Activated CD8-positive, alpha-beta memory T cell treated with anti-CD3 and anti-CD28 coated beads, Interleukin-2, amount 50 U/mL, for 1 hour (primary cell): ENCODE measurements around the gene DUSP19.
A peak's percentile ranks its signal among the peaks of the same experiment; 100 is the strongest.

Source experiments
- DNase-seq: peaks from one replicate; pipeline ENCODE4 v3.0.0-alpha.2; 2020; ENCODE audit errors: extremely low read depth

DUSP19 gene

GRCh38 chr2:183068561-183068960 is 10.0 kb upstream of the DUSP19 start:
- no peak for DNase-seq

DNA sequence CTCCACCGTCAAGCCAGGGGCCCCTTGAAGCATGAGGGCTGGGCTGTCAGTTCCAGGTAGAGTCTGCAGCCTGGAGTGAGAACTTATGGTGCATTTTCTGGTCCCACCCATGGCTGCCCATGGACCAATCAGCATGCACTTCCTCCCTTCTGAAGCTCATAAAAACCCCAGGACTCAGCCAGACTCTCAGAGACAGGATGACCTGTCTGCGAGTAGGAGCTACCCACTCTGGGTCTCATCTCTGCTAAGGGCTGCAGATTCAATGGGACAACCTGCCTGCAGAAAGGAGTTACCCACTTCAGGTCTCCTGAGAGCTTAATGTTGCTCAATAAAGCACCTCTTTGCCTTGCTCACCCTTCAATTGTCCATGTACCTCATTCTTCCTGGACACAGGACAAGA is 9.4 kb upstream of the DUSP19 start:
- no peak for DNase-seq

GRCh38 chr2:183070942-183071844 is 7.4 kb upstream of the DUSP19 start:
- DNase-seq: no peak

DNA sequence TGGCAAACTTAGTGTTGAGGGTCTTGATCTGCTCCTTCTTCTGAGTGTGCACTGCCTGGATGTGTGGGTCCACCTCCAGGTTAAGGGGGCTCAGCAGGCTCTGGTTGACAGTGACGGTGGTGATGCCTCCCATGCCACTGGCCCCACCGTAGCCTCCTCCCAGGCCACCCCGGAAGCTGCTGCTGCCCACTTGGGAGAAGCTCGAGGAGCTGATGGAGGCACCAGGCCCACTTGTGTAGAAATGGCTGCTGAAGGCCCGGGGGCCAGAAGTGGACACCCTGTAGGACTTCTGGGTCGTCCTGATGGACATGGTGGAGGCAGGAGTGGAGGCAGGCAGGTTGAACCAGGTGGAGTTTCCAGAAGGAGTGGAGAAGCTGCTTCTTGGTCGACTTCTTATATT is 6.4 kb upstream of the DUSP19 start:
- no peak for DNase-seq

DNA sequence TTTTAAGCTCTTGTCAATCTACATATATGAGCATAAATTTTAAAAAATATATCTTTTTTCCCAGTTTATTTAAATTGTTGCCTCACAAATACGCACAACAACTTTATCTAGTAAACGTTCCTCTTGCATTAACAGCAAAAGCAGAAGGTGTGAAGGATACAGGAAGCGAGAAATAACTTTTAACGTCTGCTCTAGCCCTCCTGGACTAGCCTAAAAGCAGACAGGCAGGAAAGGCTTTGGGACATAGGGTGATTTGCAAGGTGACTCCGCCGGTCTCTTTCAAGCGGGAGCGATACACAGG is 434 bp upstream of the DUSP19 start:
- no peak for DNase-seq

- no peak for DNase-seq
These were observed 710 bp downstream of the DUSP19 start for GRCh38 chr2:183079139-183079775.

DNA sequence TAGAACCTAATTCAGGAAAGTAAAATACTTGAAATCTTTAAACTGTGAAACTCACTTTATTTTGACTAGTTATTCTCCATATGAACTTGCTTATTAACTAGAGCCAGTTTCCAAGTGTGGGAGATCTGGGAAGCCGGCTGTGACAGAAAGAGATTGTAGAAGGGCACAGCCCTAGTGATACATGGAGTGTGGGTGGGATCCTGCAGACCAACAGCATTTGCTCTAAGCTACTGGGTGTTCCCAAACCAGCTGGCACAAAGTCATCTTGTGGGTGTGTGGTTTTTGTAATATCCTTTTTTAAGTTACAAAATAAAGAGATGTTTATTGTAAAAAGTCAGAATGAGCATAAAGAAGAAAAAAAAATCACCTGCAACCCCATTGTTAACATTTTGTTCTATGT is 3.4 kb downstream of the DUSP19 start:
- no peak for DNase-seq

DNA sequence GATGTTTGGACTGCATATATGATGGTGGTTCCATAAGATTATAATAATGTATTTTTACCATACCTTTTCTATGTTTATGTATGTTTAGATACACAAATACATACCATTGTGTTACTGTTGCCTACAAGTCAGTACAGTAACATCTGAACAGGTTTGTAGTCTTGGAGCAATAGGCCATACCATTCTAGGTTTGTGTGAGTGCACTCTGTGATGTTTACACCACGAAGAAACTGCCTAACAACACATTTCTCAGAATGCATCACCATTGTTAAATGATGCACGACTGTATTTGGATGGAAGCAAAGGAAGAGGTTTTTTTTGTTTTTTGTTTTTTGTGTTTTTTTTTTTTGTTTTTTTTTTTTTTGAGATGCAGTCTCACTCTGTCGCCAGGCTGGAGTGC is 9.5 kb downstream of the DUSP19 start:
- DNase-seq: no peak

DNA sequence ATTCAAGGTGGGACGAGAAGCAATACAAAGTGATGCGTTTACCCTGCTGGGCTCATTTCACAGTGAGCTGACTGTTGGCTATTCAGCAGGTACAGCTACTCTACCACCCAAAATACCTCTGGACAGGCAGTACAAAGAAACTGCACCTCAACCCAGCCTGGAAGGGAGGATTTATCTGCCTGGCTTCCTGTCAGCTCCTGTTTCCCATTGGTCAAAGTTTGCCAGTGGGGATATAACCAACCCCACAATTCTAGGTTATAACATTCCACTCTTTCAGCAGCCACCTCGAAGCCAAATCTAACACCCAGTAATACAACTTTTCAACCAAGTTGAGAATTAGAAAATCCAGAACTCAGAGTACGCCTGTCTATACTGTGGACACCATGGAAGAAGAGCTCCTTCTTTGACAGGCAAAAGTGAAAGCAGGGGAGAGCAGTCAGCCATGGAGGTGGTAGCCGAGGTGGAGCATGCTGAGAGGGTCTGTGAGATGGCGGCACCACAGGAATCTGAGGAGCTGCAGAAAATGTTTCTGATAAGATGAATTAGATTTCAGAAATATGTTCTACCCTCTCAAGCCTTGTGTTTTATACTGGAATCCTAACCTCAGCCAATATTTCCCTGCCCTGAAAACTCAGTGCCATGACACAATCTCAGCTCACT is 10.8 kb downstream of the DUSP19 start:
- DNase-seq: no peak

DNA sequence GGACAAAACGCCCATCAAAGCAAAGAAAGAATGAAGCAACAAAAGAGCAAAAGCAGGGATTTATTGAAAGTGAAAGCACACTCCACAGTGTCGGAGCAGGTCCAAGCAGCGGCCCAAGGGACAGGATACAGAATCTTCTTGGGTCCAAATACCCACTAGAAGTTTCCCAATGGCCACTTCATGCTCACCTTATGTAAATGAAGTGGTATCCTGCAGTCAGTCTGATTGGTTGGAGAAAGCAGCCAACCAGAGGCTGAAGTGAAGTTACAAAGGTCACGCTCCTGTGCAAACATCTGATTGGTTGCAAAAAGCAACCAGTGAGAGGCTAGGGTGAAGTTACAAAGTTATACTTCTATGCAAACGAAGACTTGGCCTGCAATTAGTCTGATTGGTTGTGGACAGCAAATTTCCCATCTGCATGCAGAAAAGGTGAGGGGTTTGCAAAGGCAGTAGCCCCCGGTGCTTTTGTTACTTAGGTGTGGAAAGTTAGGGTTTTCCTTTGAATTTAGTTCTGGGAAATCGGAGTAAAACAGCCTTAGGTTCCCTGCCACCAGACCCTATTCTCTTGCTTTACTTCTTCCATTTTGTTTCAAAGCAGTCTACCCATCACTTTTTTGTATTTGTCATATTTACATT is 12.9 kb downstream of the DUSP19 start:
- no peak for DNase-seq

DNA sequence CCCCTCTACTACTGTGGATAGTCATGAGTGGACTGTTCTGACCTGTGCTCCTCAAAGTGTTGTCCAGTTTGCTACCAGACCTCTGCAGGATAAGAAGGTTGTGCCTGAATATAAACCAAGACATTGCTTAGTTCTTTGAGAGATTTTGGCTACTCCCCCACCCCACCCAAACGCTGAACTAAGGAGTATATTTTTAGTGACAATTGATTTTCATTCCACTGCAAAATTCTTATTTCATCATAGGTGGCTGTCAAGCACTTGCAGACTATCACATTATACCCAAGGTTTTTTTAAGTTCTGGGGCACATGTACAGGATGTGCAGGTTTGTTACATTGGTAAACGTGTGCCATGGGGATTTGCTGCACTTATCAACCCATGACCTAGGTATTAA is 13.4 kb downstream of the DUSP19 start:
- no peak for DNase-seq

DNA sequence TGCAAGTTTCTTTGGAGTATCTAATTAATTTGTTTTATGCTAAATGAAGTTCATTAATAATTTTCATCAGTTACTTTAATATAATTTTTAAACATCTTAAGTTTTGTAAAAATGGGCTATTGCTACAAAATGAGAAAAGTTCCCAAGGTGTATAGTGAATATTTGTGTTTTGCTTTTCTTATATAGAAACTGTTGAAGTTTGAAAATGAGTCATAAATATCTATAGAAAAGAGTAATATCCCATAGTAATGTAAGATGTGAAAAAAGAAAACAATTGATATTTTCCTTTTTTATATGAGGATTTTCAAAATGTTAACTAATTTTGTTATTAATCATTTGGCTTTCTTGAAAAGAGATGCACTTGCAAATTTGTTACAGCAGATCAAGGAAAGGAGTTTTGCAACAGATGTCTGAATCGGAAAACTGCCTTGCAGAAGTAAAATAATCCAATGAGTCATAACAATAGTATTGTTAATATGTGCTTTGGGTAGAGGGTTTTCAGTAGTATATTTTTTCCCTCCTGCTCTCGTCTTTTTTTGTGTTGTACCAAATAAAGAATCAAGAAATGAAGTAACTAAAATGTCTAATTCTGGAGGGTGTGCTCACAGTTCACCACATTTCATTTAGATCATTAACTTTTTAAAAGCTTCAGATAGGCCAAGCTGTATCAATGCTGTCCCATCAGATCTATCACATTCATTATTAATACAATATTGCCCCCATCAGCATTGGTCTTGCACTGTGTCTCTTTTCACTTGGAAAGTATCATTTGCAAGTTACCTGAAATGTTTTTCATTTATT is 15.5 kb downstream of the DUSP19 start:
- DNase-seq: no peak

GRCh38 chr2:183105402-183106134 is 27.0 kb downstream of the DUSP19 start:
- no peak for DNase-seq

GRCh38 chr2:183112577-183112976 is 34.0 kb downstream of the DUSP19 start:
- DNase-seq: no peak

- DNase-seq: no peak
These were observed 35.1 kb downstream of the DUSP19 start for GRCh38 chr2:183113630-183114029.

GRCh38 chr2:183117226-183117625 is 38.7 kb downstream of the DUSP19 start:
- DNase-seq: no peak

DNA sequence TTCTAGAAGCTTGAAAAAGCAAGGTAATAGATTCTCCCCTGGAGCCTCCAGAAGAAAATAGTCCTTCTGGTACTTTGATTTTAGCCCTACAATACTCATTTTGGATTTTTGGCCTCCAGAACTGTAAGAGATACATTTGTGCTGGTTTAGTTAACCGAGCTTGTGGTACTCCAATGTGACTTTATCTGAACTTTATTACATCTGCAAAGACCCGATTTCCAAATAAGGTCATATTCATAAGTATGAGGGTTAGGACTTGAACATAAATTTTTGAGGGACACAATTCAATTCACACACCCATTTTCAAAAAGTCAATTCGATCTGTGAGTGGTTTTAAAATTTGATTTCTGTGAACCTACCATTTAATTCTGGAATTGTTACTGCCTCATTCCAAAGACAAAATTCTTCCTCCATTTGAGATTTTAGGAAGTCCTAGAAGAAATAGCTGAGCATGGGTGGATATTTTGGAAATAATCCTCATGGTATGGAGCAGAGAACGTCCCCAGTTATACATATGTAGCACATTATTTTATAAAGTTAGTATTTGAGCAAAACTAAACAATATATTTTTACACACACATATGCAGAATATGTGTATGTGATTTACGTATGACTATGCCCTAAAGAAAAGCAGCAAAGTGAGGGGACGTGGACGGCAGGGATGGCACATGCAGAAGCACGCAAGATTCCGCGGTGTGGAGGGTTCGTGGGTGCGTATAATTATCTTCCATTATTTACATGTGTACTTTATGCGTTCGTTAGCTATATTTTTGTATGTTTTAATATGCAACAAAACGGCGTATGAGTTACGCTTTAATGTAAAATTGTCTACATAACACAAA is 44.8 kb downstream of the DUSP19 start:
- no peak for DNase-seq

DNA sequence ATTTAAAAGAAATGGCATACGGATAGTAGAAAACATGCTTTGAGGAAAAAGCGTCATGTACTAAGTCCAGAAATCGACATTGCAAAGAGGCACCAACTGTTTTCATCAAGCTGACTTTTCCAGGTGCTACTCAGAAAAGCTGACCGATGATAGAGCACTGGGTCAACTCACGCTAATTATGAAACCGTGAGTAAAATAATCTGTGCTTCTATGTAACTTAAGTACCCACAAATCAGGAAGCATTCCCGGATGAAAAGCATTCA is 45.3 kb downstream of the DUSP19 start:
- DNase-seq: no peak

- DNase-seq: peak; percentile 60
These were observed 45.8 kb downstream of the DUSP19 start, which contains the start of gene NUP35 for GRCh38 chr2:183124222-183124956. NUP35 (plus strand) TSS chr2:183124443; CDS start chr2:183124458, 15 bp downstream.

DNA sequence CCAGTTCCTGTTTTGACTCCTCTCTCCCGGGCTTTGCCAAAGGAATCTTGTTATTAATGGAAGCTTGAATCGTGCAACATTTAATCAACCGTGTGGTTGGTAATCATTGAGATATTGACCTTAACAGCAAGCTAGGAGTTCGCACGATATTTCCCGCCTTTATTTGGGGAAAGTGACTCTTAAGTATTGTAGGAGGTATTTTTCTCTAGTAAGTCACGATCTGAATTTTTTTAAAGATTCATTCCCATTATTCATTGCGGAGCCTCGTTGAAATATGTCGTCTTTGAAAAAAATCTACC is 46.4 kb downstream of the DUSP19 start:
- DNase-seq: no peak
